ENCODE results near the gene SERF2.
"Not testable (repeated sequence)": the region's sequence is repeated elsewhere in the genome, so short reads cannot be mapped to it uniquely, and the experiment has no call there.

Gene SERF2

DNA sequence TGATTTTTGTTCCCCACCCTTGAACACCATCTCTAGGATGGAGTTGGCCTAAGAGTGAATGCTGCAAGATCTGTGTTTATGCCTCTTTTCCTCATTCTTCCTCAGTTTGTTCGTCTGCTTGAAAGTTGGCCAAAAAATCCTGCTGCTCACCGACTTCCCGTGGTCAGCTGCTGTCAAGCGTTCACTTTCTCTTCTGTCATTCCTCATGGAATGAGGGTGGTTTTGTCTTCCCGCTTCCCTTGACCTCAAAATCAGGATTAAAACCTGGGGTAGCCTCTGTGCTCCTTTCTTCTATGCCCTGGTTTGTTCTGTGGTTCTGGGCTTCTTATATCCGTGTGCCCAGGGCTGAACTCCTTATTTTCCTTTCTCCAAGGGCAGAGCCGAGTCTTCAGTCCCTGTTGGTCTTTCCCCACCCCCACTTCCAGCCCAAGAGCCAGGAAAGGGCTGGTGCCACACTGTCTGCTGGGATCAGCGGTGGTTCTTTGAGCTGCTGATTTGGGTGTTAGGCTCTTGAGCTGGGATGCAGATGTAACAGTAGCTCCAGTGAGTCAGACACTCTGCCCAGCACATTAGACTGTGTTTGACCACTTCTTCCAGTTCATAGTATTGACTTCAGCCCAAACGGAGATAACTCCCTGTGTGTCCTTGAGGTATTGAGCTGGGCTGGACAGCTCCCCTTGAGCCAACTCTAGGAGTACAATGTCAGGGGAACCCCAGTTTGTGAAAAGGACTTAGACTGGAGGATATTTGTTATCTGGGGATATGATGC, 2.3 kb downstream of the SERF2 start:
- DNase-seq, result no peak

DNA sequence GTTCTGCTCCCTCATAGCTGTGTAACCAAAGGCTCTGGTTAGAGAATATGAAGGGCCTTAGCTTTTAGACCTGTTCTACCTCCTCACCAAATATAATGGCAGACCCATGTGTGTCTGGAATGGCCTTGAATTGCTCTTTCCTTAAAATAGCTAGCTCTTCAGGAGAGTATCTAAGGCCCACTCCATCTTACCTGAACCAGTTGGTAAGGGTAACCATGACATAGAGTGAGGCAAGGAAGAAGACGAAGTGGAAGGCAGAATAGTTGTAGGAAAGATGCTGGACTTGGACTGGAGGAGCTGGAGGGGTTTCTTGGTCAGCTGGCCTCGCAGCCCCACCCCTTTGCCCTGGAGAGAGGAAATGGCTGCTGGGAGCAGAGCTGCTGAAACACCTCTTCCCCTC, 3.1 kb downstream of the SERF2 start:
- DNase-seq, result no peak

DNA sequence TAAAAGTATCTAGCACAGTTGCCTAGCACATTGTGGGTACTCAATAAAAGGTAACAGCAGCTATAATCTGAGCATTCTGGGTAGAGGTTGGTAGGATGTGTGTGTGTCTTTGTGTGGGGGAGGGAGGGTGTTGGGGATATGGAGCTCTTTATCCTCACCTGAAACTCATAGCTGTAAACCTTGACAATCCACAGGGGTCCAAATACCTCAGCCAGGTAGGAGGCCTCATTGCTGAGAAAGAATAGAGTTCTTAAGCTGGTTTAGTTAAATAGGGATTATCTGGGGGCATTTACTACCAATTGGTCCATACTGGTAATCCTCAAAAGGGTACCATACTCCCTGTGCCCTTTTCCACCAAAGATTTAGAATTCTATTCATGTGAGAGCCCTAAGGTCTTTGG, 3.9 kb downstream of the SERF2 start:
- no peak for DNase-seq

DNA sequence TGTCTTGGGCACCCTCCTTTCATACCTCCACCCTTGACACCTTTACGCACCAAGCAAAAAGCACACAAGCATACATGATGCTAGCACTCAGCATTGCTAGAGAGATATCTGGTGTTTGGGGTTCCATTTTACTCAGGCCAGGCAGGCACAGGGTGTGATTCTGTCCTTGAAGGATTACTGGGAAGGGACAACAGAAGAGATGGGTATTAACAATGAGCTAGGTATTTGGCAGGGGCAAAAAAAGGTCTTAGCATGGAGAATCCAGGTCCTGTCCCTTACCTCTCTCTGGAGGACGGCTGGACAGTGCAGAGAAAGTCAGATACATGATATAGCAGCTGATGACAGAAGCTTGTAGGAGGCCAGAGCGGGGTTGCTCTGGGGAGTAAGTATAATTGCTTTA, 4.4 kb downstream of the SERF2 start:
- DNase-seq, result no peak

DNA sequence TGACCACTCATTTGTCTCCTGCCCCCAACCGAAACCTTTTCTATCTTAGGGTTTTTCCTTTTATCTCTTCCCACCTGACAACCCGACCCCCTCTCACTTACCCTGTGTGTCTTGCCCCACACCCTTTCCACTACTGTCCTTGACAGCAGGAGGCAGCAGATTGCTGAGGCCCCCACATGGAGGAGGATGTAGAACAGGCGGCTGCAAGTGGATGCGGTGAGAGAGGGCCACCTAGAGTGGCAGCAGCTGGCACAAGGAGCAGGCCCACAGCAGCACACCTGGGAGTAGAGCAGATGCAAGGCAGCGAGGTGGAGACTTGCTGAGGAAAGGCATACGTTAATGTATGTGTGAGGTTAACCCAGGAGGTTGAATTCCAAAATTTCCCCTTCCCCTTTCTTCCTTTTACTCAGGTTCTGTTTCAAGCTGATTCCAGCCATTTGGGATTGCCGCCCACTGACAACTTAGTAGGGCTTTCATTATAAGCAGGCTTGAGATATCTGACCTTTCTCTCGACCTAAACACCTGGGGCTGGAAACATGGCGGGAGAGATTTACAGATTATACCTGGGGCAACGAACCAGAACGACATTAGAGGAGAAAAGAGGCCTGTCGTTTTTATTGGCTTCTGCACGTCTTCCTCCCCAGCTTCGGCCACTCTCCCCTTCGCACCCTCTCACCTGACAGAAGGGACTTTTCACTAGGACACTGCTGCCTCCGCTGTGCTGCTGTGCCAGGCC, 7.3 kb downstream of the SERF2 start:
- no peak for DNase-seq

DNA sequence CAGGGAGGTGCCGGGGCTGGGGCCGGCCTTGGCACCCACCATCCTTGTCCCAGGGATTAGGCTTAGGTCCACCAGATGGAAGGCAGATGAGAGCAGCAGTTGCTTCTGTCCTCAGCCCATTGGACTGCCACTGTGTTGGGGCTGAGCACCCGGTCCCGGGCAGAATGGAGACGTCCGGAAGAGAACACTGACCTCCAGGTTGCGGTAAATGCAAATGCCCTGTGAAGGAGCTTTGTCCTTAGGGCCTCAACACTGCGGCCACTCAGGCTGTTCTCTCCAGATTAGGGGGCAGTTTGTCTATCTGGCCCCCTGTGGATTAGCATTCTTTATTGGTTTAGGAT, 7.8 kb downstream of the SERF2 start, which contains the start of gene SERINC4:
Gene SERINC4 (minus strand): TSS at position 276 of the 341 bp plus-strand sequence. CDS start 234 bp downstream, at position 42.
- no peak for DNase-seq

DNA sequence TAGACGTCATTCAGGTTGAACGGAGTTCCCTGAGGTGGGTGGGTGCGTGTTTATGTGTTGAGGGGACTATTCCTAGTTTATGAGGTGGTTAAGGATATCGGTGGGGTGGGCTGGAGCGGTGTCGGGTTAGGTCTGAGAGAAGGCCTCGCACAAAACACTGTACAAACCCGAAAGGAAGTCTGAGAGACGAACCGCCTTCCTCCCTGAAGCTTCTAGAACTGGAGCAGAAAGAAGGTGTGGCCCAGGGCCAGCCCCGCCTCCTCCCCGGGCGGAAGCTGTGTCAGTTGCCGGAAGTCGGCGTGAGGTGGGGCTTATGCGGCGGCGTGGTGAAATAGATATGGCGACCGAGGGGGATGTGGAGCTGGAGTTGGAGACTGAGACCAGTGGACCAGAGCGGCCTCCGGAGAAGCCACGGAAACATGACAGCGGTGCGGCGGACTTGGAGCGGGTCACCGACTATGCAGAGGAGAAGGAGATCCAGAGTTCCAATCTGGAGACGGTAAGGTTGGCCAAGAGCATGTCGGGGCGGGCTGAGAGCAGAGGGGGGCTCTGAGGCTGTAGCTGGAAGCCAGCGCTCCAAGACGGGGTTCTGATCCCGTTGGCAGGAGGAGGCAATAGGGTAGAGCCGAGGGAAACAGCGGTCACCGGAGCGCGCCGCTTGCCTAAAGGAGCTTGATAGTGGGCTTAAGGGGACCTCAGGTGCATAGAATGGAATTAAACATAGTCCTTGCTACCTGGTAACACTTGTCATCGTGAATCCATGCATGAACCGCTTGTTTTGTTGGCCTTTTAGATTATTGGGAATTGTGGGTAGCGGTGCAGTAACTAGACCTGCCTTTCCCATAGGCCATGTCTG, 8.4 kb downstream of the SERF2 start, which contains the start of gene HYPK:
Gene HYPK (plus strand): TSS at position 314 of the 856 bp plus-strand sequence. CDS start 24 bp downstream, at position 338.
- peak; percentile 56 to 75 for DNase-seq

DNA sequence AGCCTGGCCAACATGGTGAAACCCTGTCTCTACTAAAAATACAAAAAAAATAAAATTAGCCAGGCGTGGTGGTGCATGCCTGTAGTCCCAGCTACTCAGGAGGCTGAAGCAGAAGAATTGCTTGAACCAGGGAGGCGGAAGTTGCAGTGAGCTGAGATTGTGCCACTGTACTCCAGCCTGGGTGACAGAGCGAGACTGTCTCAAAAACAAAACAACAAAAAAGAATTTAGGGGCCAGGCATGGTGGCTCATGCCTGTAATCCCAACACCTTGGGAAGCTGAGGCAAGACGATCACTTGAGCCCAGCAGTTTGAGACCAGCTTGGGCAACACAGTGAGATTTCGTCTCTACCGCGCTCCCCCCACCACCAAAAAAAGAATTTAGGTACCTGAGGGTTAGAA, 10.6 kb downstream of the SERF2 start:
- DNase-seq, result not testable (repeated sequence)

DNA sequence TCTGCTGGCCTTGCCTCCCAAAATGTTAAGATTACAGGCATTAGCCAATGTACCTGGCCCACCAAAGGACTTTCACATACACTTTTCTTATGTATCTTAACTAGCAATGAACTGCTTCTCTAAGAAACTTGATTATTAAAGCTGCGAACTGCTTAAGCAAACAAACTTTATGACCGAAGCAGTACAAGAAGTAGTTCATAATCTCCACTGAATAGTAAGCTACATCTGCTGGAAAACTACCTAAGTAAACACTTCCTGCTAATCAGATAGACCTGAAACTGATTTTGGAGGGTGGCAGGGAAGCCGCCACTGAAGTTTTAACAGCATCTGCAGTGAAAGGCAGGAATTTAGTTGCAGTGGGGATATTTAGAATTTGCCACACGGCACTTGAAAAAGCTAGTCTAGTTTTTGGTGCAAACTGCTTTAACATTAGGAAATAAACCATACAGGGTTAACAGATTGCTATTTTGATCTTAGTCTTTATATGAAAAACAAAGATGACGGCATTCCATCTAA, 16.4 kb downstream of the SERF2 start:
- no peak for DNase-seq

DNA sequence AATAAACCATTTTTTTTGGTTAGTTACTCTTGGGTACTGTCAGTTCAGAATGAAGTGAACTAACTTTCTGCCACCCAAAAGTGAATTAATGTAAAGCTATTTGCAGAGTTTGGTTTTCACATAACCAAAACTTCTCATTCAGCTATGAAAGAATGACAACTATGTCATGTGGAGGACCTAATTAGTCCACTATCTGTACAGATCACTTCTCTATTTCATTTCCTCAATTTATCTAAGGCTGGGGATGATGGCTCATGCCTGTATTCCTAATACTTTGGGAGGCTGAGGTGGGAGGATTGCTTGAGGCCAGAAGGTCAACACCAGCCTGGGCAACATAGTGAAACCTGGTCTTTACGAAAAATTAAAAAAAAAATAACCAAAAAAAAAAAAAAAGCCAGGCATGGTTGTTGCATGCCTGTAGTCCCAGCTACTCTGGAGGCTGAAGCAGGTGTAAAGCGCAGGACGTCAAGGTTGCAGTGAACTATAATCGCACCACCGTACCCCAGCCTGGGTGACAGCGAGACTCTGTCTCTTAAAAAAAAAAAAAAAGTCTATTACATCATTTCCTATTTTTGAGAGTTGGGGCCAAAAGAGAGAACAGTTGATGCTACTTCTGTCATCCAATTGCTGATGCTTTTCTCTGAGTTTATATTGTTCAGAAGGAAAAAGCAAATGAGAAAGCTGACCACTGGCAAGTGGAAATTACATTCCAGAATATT, 17.0 kb downstream of the SERF2 start:
- no peak for DNase-seq

DNA sequence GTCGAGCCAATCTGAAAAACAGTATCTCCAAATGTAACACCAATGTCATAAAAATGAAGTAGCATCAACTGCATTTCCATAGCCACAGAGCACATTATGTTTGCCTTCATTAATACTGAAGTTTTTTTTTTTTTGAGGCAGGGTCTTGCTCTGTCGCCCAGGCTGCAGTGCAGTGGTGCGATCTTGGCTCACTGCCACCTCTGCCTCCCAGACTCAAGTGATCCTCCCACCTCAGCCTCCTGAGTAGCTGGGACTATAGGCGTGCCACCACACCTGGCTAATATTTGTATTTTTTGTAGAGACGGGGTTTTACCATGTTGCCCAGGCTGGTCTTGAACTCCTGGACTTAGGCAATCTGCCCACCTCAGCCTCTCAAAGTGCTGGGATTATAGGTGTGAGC, 22.9 kb downstream of the SERF2 start:
- DNase-seq, result not testable (repeated sequence)

DNA sequence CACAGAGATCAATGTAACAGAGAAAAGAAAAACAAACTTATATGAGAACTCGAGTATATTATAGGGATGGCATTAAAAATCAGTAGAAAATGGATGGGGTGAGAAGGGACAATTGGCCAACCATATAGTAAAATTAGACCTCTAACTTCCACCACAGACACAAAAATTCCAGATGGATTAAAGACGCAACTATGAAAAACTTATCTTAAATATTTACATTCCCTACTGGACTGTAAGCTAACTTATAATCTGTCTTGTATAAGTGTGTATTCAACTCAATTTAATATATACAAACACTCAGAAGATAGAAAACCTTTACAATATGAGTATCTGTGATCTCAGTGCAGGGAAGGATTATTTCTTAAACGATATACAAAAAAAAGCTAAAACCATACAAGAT, 29.4 kb downstream of the SERF2 start:
- no peak for DNase-seq

DNA sequence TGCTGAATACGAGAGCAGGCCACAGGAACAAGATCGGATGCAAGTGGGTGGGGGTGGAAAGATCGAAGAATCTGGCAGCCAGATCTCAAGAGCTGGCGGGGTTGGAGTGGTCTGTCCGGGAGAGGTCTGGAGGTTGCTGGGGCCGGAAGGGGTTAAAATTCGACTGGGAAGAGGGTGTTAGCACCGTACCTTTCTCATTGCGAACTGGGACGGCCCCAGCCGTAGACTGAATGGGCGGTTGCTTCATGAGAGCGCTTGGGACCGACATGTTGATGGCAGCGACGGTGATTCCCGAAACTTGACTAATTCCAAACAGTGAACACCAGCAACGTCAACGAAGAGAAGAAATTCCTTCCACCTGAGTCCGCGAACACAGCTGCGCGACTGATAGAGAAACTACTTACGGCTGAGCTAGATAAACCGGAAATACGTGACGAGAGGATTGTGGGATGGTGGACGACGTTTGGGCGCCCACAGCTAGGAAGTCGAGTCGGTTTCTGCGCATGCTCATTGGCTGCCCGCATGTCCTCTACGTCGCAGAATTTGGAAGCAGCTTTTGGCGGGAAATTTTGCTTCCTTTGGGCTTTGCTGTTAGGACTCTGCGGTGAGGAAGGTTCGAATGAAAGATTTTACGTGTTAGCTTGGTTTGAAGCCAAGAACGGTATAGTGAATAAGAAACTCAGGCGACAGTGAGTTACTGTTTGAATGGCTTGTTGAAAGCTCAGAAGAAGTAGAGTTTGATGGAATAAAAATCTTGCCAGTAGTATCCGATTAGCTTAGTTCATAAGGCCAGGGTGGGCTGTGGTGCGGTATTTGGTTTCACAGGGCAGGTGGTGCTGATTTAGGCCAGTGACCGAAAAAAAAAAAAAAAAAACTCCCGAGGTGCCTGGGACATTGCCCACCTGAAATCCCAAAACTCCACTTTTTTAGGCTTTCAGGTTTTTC, 32.5 kb downstream of the SERF2 start, which contains the start of gene MFAP1:
Gene MFAP1 (minus strand): TSS at position 389 of the 945 bp plus-strand sequence. CDS start 121 bp downstream, at position 268.
- DNase-seq, result peak; percentile 91 to 98

DNA sequence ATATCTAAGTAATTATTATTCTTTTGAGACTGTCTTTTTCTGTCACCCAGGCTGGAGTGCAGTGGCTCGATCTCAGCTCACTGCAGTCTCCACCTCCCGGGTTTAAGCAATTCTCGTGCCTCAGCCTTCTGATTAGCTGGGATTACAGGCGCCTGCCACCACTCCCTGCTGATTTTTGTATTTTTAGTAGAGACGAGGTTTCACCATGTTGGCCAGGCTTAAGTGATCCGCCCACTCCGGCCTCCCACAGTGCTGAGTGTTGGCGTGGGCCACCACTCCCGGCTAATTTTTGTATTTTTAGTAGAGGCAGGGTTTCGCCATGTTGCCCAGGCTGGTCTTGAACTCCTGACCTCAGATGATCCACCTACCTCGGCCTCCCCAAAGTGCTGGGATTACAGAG, 33.2 kb downstream of the SERF2 start:
- not testable (repeated sequence) for DNase-seq

DNA sequence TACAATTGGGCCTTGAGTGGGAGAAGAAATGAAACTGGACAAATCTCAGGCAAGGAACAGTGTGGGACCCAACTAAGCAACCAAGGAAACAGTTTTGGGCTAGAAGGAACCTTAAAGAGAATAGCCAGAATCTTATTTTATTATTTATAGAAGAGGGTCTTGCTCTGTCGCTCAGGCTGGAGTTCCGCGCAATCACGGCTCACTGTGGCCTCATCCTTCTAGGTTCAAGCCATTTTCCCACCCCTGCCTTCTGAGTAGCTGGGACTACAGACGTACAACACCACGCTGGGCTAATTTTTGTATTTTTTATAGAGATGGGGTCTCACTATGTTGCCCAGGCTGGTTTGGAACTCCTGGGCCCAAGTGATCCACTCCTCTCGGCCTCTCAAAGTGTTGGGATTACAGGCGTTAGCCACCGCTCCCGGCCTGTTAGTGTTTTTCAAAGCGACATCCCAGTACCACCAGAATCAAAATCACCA, 33.9 kb downstream of the SERF2 start:
- no peak for DNase-seq

DNA sequence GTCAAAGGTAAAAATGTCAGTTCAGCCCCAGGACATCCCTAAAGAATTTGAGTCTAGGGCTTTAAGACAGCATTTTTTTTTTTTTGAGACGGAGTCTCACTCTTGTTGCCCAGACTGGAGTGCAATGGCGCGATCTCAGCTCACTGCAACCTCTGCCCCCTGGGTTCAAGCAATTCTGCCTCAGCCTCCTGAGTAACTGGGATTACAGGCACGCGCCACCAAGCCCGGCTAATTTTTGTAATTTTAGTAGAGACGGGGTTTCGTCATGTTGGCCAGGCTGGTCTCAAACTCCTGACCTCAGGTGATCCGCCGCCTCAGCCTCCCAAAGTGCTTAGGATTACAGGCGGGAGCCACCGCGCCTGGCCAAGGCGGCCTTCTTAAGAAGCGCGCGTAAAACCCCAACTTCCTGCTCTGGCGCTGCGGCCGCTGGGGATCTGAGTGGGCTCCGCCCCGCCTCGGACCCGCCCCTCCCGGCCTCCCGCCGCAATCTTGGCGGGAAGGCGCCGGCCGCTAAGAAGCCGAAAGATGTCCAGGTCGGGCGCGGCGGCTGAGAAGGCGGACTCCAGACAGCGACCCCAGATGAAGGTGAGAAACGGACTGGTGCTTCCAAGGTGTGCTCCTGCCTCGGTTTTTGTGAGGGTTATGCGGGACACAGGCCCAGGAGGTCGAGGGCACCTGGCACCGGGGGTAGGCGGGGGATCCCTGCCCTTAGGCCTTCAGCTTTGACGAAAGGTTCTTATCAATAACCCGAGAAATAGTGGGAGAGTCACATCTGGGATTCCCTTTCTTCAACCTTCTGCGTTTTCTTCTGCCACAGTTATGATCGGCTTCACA, 34.6 kb downstream of the SERF2 start, which contains the start of gene WDR76:
Gene WDR76 (plus strand): TSS at position 495 of the 834 bp plus-strand sequence. CDS start 31 bp downstream, at position 526.
- peak; percentile 53 to 86 for DNase-seq

DNA sequence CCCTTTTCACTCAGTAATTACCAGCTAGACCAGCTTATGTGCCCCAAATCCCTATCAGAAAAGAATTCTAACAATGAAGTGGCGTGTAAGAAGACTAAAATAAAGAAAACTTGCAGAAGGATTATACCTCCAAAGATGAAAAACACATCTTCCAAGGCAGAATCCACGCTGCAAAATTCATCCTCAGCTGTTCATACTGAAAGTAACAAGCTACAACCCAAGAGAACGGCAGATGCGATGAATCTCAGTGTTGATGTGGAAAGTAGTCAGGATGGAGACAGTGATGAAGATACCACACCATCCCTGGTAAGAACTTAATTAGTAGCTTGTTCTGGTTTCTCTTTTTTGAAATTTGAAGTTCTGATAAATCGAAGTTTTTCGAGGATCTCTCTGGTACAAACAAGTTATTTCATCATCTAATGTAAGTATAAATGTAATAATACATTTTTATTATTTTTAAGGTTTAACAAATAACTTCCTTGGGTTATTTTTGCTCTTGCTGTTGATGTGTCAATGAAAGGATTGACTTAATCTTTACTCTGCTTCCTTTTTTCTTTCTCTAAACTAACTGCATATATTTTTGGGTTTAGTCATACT, 36.0 kb downstream of the SERF2 start:
- no peak for DNase-seq

DNA sequence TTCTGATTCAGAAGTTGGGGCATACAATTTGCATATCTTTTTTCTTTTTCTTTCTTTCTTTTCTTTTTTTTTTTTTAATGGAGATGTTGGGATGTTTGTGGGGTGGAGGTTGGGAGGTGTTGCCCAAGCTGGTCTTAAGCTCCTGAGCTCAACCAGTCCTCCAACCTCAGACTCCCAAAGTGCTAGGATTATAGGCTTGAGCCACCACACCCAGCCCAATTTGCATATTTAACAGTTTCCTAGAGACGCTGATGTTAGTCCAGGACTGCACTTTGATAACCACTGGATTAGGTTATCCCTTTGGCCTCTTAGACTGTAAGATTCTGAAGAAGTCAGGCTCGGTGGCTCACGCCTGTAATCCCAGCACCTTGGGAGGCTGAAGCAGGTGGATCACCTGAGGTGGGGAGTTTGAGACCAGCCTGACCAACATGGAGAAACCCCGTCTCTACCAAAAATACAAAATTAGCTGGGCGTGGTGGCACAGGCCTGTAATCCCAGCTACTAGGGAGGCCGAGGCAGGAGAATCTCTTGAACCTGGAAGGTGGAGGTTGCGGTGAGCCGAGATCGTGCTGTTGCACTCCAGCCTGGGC, 37.9 kb downstream of the SERF2 start:
- not testable (repeated sequence) for DNase-seq
